Measurements from ENCODE around the gene ADPRHL1.

ADPRHL1 gene

DNA sequence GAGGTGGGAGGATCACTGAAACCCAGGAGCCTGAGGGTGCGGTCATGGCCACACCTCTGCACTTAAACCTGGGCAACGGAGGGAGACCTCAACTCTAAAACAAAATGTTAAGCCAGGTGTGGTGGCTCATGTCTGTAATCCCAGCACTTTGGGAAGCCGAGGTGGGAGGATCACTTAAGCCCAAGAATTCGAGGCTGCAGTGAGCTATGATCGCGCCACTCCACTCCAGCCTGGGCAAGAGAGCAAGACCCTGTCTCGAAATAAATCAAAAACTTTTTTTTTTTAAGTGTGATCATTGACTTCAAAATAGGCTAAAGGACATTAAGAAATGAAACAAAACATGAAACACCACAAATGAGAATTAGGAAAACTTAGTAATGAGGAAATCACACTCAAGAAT, 16.3 kb upstream of the ADPRHL1 start:
- ChIA-PET CTCF (no interaction called here), POLR2A (interaction anchor here (0.7 kb wide), 1 partner anchor 241 kb away, joined by 3 read pairs; no protein-coding TSS in a partner anchor)
- H3K4me3 ChIP-seq (ENCODE audit: low read depth, low read length): no peak overlapping the region
- DNase-seq (ENCODE audit: low read depth, low spot score): no peak
- no peak for TF ChIP-seq CTCF (IDR thresholded peaks at IDR 0.05; ENCODE audit: insufficient read depth, low read length, missing control alignments)

GRCh38 chr13:113468472-113469201, 15.3 kb upstream of the ADPRHL1 start:
- CTCF ChIA-PET: no interaction called here
- POLR2A ChIA-PET: no interaction called here

DNA sequence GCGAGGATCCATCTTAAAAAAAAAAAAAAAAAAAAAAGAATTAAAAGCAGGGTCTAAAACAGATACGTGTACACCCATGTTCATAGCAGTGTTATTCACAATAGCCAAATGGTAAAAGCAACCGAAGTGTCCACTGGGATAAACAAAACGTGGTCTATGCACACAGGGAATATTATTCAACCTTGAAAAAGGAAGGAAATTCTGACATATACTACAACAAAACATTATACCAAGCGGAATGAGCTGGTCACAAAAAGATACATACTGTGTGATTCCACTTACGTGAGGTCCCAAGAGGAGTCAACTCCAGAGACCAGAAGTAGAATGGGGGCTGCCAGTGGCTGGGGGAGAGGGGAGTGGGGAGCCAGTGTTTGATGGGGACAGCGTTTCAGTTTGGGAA, 14.7 kb upstream of the ADPRHL1 start:
- TF ChIP-seq CTCF (IDR thresholded peaks at IDR 0.05; ENCODE audit: insufficient read depth, low read length, missing control alignments): no peak
- POLR2A ChIA-PET: no interaction called here
- H3K4me3 ChIP-seq (ENCODE audit: low read depth, low read length): no peak overlapping the region
- CTCF ChIA-PET: interaction anchor here (0.9 to 1.5 kb wide), 2 partner anchors 11 to 94 kb away, joined by 3 to 5 read pairs; no protein-coding TSS in a partner anchor
- no peak for DNase-seq (ENCODE audit: low read depth, low spot score)

More at GRCh38 chr13:113468472-113469201, 15.3 kb upstream of the ADPRHL1 start:
- DNase-seq (ENCODE audit: low read depth, low spot score): no peak
- H3K4me3 ChIP-seq (ENCODE audit: low read depth, low read length): no peak overlapping the region
- no peak for TF ChIP-seq CTCF (IDR thresholded peaks at IDR 0.05; ENCODE audit: insufficient read depth, low read length, missing control alignments)

GRCh38 chr13:113466383-113466782, 13.1 kb upstream of the ADPRHL1 start:
- no peak for DNase-seq (ENCODE audit: low read depth, low spot score)
- CTCF ChIA-PET: interaction anchor here (1.4 to 3.1 kb wide), 4 partner anchors 8 to 17 kb away, joined by 3 to 14 read pairs (median 9); no protein-coding TSS in a partner anchor
- POLR2A ChIA-PET: no interaction called here
- H3K4me3 ChIP-seq (ENCODE audit: low read depth, low read length): no peak overlapping the region
- no peak for TF ChIP-seq CTCF (IDR thresholded peaks at IDR 0.05; ENCODE audit: insufficient read depth, low read length, missing control alignments)

DNA sequence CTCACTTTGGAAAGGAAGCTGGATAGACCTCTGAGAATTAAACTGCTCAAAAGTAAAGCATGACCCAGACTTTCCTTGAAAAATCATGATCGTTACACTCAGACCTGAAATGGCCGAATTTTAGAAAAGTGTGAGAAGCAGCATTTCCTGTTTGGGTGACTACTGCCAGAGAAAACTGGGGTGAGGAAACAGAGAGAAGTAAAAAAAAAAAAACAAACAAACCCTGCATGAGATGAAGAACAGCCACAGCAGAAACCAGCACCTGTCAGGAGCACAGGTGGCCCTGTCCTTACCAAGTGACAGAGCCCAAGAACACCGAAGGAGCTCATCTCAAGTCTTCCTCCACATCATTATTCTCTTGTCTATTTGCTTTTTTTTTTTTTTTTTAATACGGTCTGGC, 12.0 kb upstream of the ADPRHL1 start:
- no peak for DNase-seq (ENCODE audit: low read depth, low spot score)
- H3K4me3 ChIP-seq (ENCODE audit: low read depth, low read length): no peak overlapping the region
- no peak for TF ChIP-seq CTCF (IDR thresholded peaks at IDR 0.05; ENCODE audit: insufficient read depth, low read length, missing control alignments)
- CTCF ChIA-PET: interaction anchor here (0.8 to 3.1 kb wide), 6 partner anchors 10 to 23 kb away, joined by 3 to 14 read pairs (median 5); no protein-coding TSS in a partner anchor
- POLR2A ChIA-PET: no interaction called here

- TF ChIP-seq CTCF (IDR thresholded peaks at IDR 0.05; ENCODE audit: insufficient read depth, low read length, missing control alignments): no peak
- POLR2A ChIA-PET: interaction anchor here (0.8 kb wide), 1 partner anchor 10 kb away, joined by 3 read pairs; no protein-coding TSS in a partner anchor
- DNase-seq (ENCODE audit: low read depth, low spot score): no peak
- CTCF ChIA-PET: interaction anchor here (0.6 to 3.1 kb wide), 5 partner anchors 9 to 99 kb away, joined by 3 to 14 read pairs (median 5); no protein-coding TSS in a partner anchor
- H3K4me3 ChIP-seq (ENCODE audit: low read depth, low read length): no peak overlapping the region
These were observed 11.2 kb upstream of the ADPRHL1 start for GRCh38 chr13:113464476-113464875.
